NT2/D1 (cell line): ENCODE data around the gene COG7.

Experiments
- YY1 ChIP-seq: IDR thresholded peaks from 2 replicates; pipeline ENCODE4 v1.6.1; 2011; ENCODE audit not compliant: insufficient read length, insufficient read depth
- ZNF274 ChIP-seq: IDR thresholded peaks from 2 replicates; pipeline ENCODE4 v1.6.1; 2011; ENCODE audit warnings: mild to moderate bottlenecking, low read depth, low read length

GRCh38 chr16:23406546-23407240 is 46.3 kb downstream of the COG7 start:
- TF ChIP-seq YY1 (no peak), ZNF274 (no peak)
